ENCODE measurements around the gene CDC42BPA. TPM values are rescaled to one million over a fixed set of nuclear protein-coding genes. Genes with fewer than 3 reads are reported as not detected.
A peak's percentile ranks its signal among the peaks of the same experiment; 100 is the strongest.

CDC42BPA gene
- total RNA-seq, 4 donors from 2014 or later = 49.0 to 102 (median 54.2) TPM

GRCh38 chr1:227318853-227319607 lies 738 bp upstream of the CDC42BPA start:
- Histone ChIP-seq H3K27me3 (no peaks in the 10 kb centered on the region), H3K36me3 (no peaks in the 10 kb centered on the region), H3K9me3 (no peaks in the 10 kb centered on the region), H3K4me3 (peak overlapping the region; percentile 74 to 87 (median 80)), H3K4me1 (peaks cover 0 to 53% (median 9%) of the 10 kb centered on the region in 4 donors), H3K27ac (peak overlapping the region; percentile 96 to 99 (median 97))
- DNase-seq = peak; percentile 43
- TF ChIP-seq CTCF (IDR thresholded peaks at IDR 0.05) (no peak), EP300 (IDR thresholded peaks at IDR 0.05; ENCODE audit: low read depth) (no peak), POLR2AphosphoS5 (IDR thresholded peaks at IDR 0.05) (peak in 2 of 3 donors; percentile 22 to 26)
- 18 to 75% methylated on average over 1 to 24 of the region's 30 CpGs for WGBS, 2 donors (ENCODE audit: low coverage in 1 of 2)
- intact Hi-C loops (cut with DNase I; ENCODE audit: low total_unique reads) (no loop called here), in situ Hi-C loops (cut with MboI; ENCODE audit: low pct_ligation_motif_present in 1 of 4, low pct_unique_long_range_greater_than_20kb in 1 of 4, low sequenced_read_pairs in 3 of 4) (no loop called here)

- WGBS, 2 donors (ENCODE audit: low coverage in 1 of 2) = 0 to 3% methylated on average over 6 to 30 of the region's 30 CpGs
- peak; percentile 39 for DNase-seq
- H3K27ac ChIP-seq = peak overlapping the region; percentile 96 to 99 (median 97)
- no peaks in the 10 kb centered on the region for H3K9me3 ChIP-seq
- no peaks in the 10 kb centered on the region for H3K36me3 ChIP-seq
- no peak for TF ChIP-seq POLR2A (IDR thresholded peaks at IDR 0.05)
- peak; percentile 27 to 55 (median 30) for TF ChIP-seq POLR2AphosphoS5 (IDR thresholded peaks at IDR 0.05)
- TF ChIP-seq EP300 (IDR thresholded peaks at IDR 0.05; ENCODE audit: low read depth) = no peak
- peak; percentile 14 to 76 (median 22) for TF ChIP-seq CTCF (IDR thresholded peaks at IDR 0.05)
- in situ Hi-C loops (cut with MboI; ENCODE audit: low pct_ligation_motif_present in 1 of 4, low pct_unique_long_range_greater_than_20kb in 1 of 4, low sequenced_read_pairs in 3 of 4) (no loop called here), intact Hi-C loops (cut with DNase I; ENCODE audit: low total_unique reads) (no loop called here)
- no peaks in the 10 kb centered on the region for H3K27me3 ChIP-seq
- H3K4me1 ChIP-seq = peaks cover 2 to 54% (median 4%) of the 10 kb centered on the region in 4 donors
- H3K4me3 ChIP-seq = peak overlapping the region; percentile 74 to 87 (median 80)
Measured at GRCh38 chr1:227317523-227318015, 723 bp downstream of the CDC42BPA start.

DNA sequence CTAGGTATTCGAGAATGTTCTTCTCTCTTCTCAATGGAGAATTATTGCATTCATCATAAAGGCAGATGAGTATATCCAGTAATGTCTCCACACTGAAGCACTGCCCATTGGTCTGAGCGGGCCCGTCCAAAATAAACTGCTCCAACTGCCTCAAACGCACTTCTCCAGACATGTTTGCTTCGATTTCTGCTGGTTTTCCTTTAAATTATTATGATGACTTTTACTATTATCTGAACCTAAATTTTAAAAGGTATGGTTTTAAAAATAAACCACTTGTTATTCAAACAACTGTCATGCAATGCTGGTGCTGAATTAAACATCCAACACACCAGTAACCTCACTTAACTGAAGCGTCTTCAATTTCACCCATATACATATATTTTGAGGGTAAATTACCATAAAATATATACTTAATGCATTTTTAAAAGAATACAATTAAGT lies 1.3 kb downstream of the CDC42BPA start:
- WGBS, 2 donors (ENCODE audit: low coverage in 1 of 2) = 20 to 35% methylated on average over 6 of the region's 6 CpGs
- H3K27me3 ChIP-seq = no peaks in the 10 kb centered on the region
- TF ChIP-seq POLR2AphosphoS5 (IDR thresholded peaks at IDR 0.05) (no peak), EP300 (IDR thresholded peaks at IDR 0.05; ENCODE audit: low read depth) (no peak), POLR2A (IDR thresholded peaks at IDR 0.05) (no peak), CTCF (IDR thresholded peaks at IDR 0.05) (no peak)
- no peaks in the 10 kb centered on the region for H3K9me3 ChIP-seq
- no peak for DNase-seq
- intact Hi-C loops (cut with DNase I; ENCODE audit: low total_unique reads) (no loop called here), in situ Hi-C loops (cut with MboI; ENCODE audit: low pct_ligation_motif_present in 1 of 4, low pct_unique_long_range_greater_than_20kb in 1 of 4, low sequenced_read_pairs in 3 of 4) (no loop called here)
- peak overlapping the region; percentile 96 to 99 (median 97) for H3K27ac ChIP-seq
- peaks cover 0 to 48% (median 2%) of the 10 kb centered on the region in 4 donors for H3K4me1 ChIP-seq
- H3K36me3 ChIP-seq = no peaks in the 10 kb centered on the region
- H3K4me3 ChIP-seq = peak overlapping the region; percentile 74 to 87 (median 80)

GRCh38 chr1:227316456-227316855 lies 1.8 kb downstream of the CDC42BPA start:
- Histone ChIP-seq H3K27ac (peak overlapping the region; percentile 96 to 99 (median 97)), H3K4me3 (peak overlapping the region; percentile 74 to 87 (median 80)), H3K4me1 (peaks cover 0 to 44% (median 2%) of the 10 kb centered on the region in 4 donors), H3K9me3 (no peaks in the 10 kb centered on the region), H3K36me3 (no peaks in the 10 kb centered on the region), H3K27me3 (no peaks in the 10 kb centered on the region)
- no peak for DNase-seq
- in situ Hi-C loops (cut with MboI; ENCODE audit: low pct_ligation_motif_present in 1 of 4, low pct_unique_long_range_greater_than_20kb in 1 of 4, low sequenced_read_pairs in 3 of 4) (no loop called here), intact Hi-C loops (cut with DNase I; ENCODE audit: low total_unique reads) (no loop called here)
- no peak for TF ChIP-seq EP300 (IDR thresholded peaks at IDR 0.05; ENCODE audit: low read depth)
- TF ChIP-seq POLR2AphosphoS5 (IDR thresholded peaks at IDR 0.05) = no peak
- no peak for TF ChIP-seq CTCF (IDR thresholded peaks at IDR 0.05)
- no peak for TF ChIP-seq POLR2A (IDR thresholded peaks at IDR 0.05)
